Urinary bladder (tissue), 4 donors: ENCODE data around the gene TMPRSS7. TPM values are rescaled to one million over a fixed set of nuclear protein-coding genes. Genes with fewer than 3 reads are reported as not detected.

Experiments used
- DNase-seq: peaks from one replicate; pipeline ENCODE4 v3.0.0-alpha.2; 2015; ENCODE audit errors: extremely low spot score
- H3K27ac ChIP-seq: one replicate; pipeline ENCODE4 v1.5.1; 2013; ENCODE audit warnings: low read depth, mild to moderate bottlenecking, moderate library complexity
- H3K36me3 ChIP-seq: one replicate; pipeline ENCODE4 v1.6.1; 2013; ENCODE audit warnings: mild to moderate bottlenecking, moderate library complexity; ENCODE audit not compliant: insufficient read depth
- H3K4me1 ChIP-seq: one replicate; pipeline ENCODE4 v1.6.1; 2013; ENCODE audit warnings: mild to moderate bottlenecking, moderate library complexity; ENCODE audit not compliant: insufficient read depth
- H3K4me3 ChIP-seq: one replicate; pipeline ENCODE4 v1.5.1; 2013; ENCODE audit warnings: low read depth, low read length
- WGBS: extraction: QIAGEN DNeasy Blood & Tissue Kit; methylation state at CpG from one replicate; pipeline ENCODE4 v1.1.7; 2013; 5-methylcytosine and 5-hydroxymethylcytosine counted together
- polyA plus RNA-seq: library from polyadenylated mRNA; stranded (reverse); fragments of 200-250 nt; gene quantifications from one replicate; pipeline ENCODE4 v1.2.3, GENCODE V29; 2013
- total RNA-seq: library from RNA; depleted of rRNA; stranded (reverse); fragments of >200 nt; gene quantifications from one replicate; pipeline ENCODE4 v1.2.3, GENCODE V29; 2014
- donor health status: healthy with polysubstance abuse.
- donor health status: healthy.

TMPRSS7 gene
- total and polyA plus RNA-seq, 2 donors: not detected

- Histone ChIP-seq H3K36me3 (no peaks in the 10 kb centered on the region), H3K27ac (no peak overlapping the region), H3K4me3 (no peak overlapping the region), H3K4me1 (no peaks in the 10 kb centered on the region)
- DNase-seq: no peak
- WGBS: 87% methylated on average over 2 of the region's 2 CpGs
Measured at GRCh38 chr3:112004187-112004586, 30.3 kb upstream of the TMPRSS7 start.

DNA sequence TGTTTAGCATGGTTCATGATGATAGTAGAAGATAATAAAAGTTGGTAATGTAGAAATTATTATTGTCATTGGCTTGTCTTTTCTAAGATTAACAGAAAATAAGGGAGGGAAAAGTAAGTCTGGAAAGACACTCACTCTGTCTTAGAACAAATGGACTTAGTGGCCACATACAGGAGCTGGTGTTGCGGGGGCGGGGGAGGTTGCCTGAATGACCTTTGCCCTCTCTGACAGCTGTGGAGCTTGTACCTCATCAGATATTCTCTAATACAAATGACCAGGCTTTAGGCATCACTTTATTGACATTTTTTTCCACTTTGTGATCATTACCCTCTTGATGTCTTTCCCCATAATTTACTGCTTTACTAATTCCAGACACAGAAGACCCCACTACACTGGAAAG lies 29.9 kb upstream of the TMPRSS7 start:
- no peak overlapping the region for H3K4me3 ChIP-seq
- WGBS: 92% methylated on average over 2 of the region's 2 CpGs
- H3K27ac ChIP-seq: no peak overlapping the region
- H3K4me1 ChIP-seq: no peaks in the 10 kb centered on the region
- no peak for DNase-seq
- no peaks in the 10 kb centered on the region for H3K36me3 ChIP-seq

DNA sequence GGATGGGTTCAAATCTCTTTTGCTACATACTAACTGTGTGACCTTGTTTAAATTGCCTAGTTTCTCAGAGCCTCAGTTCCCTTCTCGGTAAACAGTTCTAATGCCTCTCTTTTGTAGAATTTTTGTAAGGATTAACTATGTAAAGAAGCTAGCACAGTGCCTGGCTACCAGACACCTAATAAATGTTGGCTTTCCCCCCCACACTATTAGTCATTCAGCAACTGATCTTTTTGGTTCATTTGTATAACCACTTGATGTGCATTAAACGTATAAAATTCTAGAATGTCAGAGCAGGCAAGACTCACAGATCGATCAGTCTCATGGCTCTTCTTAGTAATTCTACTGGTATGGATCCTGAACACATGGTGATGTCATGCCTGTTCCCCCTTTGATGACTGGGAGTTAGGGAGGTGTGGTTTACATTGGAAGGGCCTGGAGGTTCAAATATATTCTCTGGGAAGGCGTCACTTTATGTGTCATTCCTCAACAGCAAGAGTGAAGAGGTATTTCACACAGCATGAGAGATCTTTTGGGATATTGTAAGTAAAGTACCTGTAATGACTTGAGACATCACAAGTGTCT lies 29.4 kb upstream of the TMPRSS7 start:
- no peak overlapping the region for H3K27ac ChIP-seq
- no peaks in the 10 kb centered on the region for H3K4me1 ChIP-seq
- 72% methylated on average over 4 of the region's 4 CpGs for WGBS
- H3K36me3 ChIP-seq: no peaks in the 10 kb centered on the region
- H3K4me3 ChIP-seq: no peak overlapping the region
- DNase-seq: no peak

- 30% methylated on average over 1 of the region's 1 CpG for WGBS
- Histone ChIP-seq H3K4me1 (no peaks in the 10 kb centered on the region), H3K36me3 (no peaks in the 10 kb centered on the region), H3K4me3 (no peak overlapping the region), H3K27ac (no peak overlapping the region)
- no peak for DNase-seq
Measured at GRCh38 chr3:112007633-112008032, 26.9 kb upstream of the TMPRSS7 start.

DNA sequence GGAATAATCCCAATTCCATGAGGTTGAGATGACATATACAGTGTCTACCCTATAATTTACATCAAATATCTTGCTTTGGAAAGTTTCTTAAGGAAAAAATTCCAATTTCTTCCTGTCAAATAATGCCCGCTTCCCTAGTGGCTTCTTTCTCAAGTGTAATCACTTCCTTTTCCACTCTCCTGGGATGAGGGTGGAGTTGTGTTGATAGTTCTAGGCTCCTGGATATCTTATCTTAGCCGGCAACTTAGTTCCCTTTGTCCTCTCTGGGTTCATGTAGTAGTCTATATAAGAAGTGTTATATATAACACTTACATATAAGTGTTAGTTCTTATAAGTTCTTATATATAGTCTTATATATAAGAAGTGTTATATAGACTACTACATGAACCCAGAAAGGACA lies 24.9 kb upstream of the TMPRSS7 start:
- H3K4me1 ChIP-seq: no peaks in the 10 kb centered on the region
- no peak overlapping the region for H3K27ac ChIP-seq
- WGBS: 88% methylated on average over 2 of the region's 2 CpGs
- no peak overlapping the region for H3K4me3 ChIP-seq
- no peak for DNase-seq
- H3K36me3 ChIP-seq: no peaks in the 10 kb centered on the region

- no peak overlapping the region for H3K4me3 ChIP-seq
- 64% methylated on average over 3 of the region's 3 CpGs for WGBS
- no peak for DNase-seq
- H3K27ac ChIP-seq: no peak overlapping the region
- no peaks in the 10 kb centered on the region for H3K4me1 ChIP-seq
- no peaks in the 10 kb centered on the region for H3K36me3 ChIP-seq
Measured at GRCh38 chr3:112010636-112011035, 23.9 kb upstream of the TMPRSS7 start.

DNA sequence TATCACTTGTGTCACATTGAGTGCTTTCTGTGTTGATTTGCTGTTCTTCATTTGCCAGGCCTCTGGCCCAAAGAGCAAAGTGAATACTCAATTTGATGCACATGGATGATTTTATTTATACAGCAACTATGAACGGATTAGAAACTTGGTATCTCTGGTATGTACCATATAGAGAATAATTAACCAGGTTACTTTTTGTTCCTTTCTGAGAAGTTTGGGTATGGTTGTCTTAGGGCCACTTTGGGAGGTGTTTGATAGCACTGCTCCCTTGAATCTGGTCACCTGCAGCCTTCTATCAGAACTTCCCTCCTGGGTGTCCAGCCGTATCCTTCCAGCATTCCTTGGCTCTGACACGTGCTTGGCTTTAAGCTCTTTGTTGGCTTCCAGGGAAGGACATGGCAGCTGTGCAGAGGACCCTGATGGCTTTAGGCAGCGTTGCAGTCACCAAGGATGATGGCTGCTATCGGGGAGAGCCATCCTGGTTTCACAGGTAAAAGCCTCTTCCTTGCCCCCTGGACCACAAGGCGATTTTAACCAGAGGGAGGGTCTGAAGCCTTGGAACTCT lies 23.1 kb upstream of the TMPRSS7 start:
- no peak for DNase-seq
- 85% methylated on average over 6 of the region's 6 CpGs for WGBS
- Histone ChIP-seq H3K27ac (no peak overlapping the region), H3K4me3 (no peak overlapping the region), H3K36me3 (no peaks in the 10 kb centered on the region), H3K4me1 (no peaks in the 10 kb centered on the region)

GRCh38 chr3:112012205-112012992 lies 22.1 kb upstream of the TMPRSS7 start:
- no peak overlapping the region for H3K4me3 ChIP-seq
- H3K27ac ChIP-seq: no peak overlapping the region
- no peaks in the 10 kb centered on the region for H3K4me1 ChIP-seq
- 56% methylated on average over 6 of the region's 6 CpGs for WGBS
- DNase-seq: no peak
- H3K36me3 ChIP-seq: no peaks in the 10 kb centered on the region

DNA sequence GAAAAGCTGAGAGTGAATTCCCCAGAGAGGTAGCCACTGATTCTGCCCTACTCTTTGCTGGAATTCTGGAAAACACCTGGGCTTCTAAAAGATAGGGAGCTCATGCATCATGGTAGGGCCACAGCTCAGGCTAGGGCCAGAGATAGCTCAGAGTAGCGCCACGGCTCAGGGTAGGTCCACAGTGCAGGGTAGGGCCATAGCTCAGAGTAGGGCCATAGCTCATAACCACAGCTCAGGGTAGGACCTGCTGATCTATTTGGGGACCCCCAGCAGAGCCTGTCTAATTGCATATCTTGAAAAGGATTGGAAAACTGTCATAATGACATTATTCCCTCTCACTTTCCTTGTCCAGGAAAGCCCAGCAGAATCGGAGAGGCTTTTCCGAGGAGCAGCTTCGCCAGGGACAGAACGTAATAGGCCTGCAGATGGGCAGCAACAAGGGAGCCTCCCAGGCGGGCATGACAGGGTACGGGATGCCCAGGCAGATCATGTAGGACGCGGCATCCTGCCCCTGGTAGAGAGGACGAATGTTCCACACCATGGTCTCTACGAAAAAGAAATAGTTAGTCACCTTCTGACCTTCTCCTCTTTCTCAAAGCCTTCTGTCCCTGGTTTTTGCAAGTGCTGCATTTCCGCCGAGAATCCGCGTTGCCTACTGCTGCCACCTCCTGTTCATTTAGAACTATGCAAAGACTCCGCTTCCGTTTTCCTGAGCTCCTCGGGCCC lies 21.3 kb upstream of the TMPRSS7 start:
- Histone ChIP-seq H3K4me1 (no peaks in the 10 kb centered on the region), H3K4me3 (no peak overlapping the region), H3K36me3 (no peaks in the 10 kb centered on the region), H3K27ac (no peak overlapping the region)
- WGBS: 35% methylated on average over 19 of the region's 19 CpGs
- peak; percentile 61 for DNase-seq

GRCh38 chr3:112013784-112014143 lies 20.8 kb upstream of the TMPRSS7 start:
- no peak overlapping the region for H3K4me3 ChIP-seq
- no peaks in the 10 kb centered on the region for H3K4me1 ChIP-seq
- 64% methylated on average over 5 of the region's 5 CpGs for WGBS
- H3K36me3 ChIP-seq: no peaks in the 10 kb centered on the region
- no peak for DNase-seq
- no peak overlapping the region for H3K27ac ChIP-seq

DNA sequence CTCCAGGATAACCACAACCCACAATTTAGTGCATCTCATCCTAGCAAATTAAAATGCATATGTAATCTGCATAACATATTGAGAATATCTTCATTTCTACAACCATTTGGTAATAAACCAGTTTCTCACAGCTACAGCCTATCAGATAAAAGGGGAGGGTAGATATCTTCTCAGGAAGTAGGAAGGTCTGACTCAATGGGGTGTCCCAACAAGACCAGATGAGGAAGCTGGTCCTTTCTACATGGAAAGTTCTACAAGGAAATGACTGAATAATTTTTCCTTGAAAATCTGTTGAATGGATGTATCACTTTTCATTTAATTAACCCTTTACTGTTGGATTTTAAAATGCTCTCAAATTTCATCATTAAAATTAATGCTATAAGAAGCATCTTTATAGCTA lies 17.4 kb upstream of the TMPRSS7 start:
- no peaks in the 10 kb centered on the region for H3K36me3 ChIP-seq
- no peaks in the 10 kb centered on the region for H3K4me1 ChIP-seq
- no peak overlapping the region for H3K27ac ChIP-seq
- H3K4me3 ChIP-seq: no peak overlapping the region
- DNase-seq: no peak

- no peak for DNase-seq
- H3K4me1 ChIP-seq: no peaks in the 10 kb centered on the region
- WGBS: 98% methylated on average over 4 of the region's 4 CpGs
- no peaks in the 10 kb centered on the region for H3K36me3 ChIP-seq
- H3K27ac ChIP-seq: no peak overlapping the region
- H3K4me3 ChIP-seq: no peak overlapping the region
Measured at GRCh38 chr3:112018712-112019111, 15.8 kb upstream of the TMPRSS7 start.

DNA sequence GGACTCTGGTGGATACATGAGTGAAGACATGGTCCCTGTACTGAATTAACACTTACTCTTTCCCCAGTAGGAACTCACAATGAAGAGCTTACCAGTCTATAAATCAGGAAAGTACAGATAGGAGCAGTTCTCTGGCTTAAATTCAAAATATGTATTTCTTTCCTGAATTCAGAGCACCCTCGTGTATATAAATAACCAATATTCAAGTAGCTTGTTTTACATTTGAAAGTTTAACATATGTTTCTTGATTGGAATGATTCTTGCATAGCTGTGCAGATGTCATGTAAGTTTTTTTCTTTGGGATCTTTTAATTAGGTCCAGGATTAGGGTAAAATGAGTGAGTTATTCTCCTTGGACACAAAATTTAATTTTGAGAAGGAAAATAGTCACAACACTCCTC lies 14.8 kb upstream of the TMPRSS7 start:
- no peak overlapping the region for H3K4me3 ChIP-seq
- no peak overlapping the region for H3K27ac ChIP-seq
- DNase-seq: no peak
- WGBS: 65% methylated on average over 1 of the region's 1 CpG
- no peaks in the 10 kb centered on the region for H3K36me3 ChIP-seq
- H3K4me1 ChIP-seq: no peaks in the 10 kb centered on the region

GRCh38 chr3:112020674-112021085 lies 13.9 kb upstream of the TMPRSS7 start:
- Histone ChIP-seq H3K4me3 (no peak overlapping the region), H3K4me1 (no peaks in the 10 kb centered on the region), H3K36me3 (no peaks in the 10 kb centered on the region), H3K27ac (no peak overlapping the region)
- 77% methylated on average over 1 of the region's 1 CpG for WGBS
- no peak for DNase-seq
